Choroid plexus epithelial cell (primary cell): Measurements from ENCODE around the gene ISOC1.

Experiments
- DNase-seq: peaks from one replicate; pipeline ENCODE4 v3.0.0-alpha.2; 2010; ENCODE audit warnings: low read depth
- H3K4me3 ChIP-seq: 2 replicates; pipeline ENCODE4 v1.5.1; 2011; ENCODE audit warnings: low read depth, mild to moderate bottlenecking, control low read depth, low read length, moderate library complexity
- TF ChIP-seq, protein P1 (sequence below): conservative IDR thresholded peaks from 2 replicates; pipeline ENCODE4 v1.5.1; 2011; ENCODE audit warnings: low read depth, mild to moderate bottlenecking, control low read depth, inconsistent platforms, low read length, moderate library complexity

ISOC1 gene

DNA sequence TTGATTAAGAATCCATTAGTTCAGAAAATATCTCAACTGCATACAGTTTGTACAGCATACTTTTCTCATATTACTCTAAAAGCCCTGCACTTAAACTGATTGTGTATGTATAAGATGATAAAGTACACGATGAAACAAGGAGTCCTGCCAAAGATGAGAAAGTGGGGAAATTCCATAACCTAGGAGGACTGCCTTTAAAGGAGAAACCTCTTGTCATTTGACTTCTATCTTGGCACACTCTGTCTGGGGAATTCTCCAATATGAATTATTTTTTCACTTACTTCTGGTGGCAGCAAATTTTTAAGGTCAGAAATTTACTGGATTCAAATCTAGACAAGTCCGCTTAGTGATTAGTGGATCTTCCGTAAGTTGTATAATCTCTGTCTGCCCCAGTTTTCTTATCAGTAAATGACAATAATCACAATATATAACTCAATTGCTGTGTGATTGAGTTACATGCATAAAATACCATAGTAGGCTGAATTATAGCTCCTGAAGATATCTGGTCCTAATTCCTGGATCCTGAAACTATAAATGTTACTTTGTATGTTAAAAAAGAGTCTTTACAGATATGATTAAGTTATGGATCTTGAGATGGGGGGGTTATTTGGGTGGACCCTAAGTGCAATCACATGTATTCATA lies 17.0 kb upstream of the ISOC1 start:
- H3K4me3 ChIP-seq: no peak overlapping the region
- TF ChIP-seq, protein P1, sequence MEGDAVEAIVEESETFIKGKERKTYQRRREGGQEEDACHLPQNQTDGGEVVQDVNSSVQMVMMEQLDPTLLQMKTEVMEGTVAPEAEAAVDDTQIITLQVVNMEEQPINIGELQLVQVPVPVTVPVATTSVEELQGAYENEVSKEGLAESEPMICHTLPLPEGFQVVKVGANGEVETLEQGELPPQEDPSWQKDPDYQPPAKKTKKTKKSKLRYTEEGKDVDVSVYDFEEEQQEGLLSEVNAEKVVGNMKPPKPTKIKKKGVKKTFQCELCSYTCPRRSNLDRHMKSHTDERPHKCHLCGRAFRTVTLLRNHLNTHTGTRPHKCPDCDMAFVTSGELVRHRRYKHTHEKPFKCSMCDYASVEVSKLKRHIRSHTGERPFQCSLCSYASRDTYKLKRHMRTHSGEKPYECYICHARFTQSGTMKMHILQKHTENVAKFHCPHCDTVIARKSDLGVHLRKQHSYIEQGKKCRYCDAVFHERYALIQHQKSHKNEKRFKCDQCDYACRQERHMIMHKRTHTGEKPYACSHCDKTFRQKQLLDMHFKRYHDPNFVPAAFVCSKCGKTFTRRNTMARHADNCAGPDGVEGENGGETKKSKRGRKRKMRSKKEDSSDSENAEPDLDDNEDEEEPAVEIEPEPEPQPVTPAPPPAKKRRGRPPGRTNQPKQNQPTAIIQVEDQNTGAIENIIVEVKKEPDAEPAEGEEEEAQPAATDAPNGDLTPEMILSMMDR: no peak
- peak; percentile 20 for DNase-seq

DNA sequence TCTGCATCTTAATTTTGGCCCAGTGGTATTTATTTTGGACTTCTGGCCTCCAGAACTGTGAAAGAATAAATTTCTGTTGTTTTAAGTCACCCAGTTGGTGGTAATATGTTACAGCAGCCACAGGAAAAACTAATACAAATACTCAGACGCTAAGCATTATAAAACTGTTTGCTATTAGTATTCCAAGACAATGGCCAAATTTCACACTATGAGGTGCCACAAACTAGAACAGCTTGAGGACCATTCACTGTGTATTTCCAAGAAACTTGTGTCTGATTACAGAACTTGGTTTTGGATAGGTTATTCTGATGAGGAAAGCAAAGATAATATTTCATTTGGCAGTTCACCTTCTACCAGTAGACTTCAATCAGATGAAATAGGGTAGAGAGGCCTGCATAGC lies 16.3 kb upstream of the ISOC1 start:
- DNase-seq: no peak
- no peak overlapping the region for H3K4me3 ChIP-seq
- TF ChIP-seq, protein P1: no peak

DNA sequence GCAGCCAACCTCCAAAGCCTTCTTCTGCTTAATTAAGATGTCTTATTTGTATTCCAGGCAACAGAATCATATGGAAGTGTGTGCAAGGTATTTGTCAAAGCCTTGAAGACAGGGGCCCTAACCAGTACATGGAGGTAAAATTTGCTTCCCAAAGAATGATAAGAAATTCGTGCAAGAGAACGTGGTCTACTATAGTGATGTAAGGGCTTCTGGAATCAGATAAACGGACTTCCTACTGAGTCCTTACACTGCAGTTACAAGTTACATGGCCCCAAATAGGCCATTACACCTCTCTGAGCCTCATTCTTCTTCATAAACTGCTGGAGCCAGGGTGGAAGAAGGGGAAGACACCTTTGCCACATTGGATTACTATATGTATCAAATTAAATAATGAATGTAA lies 15.9 kb upstream of the ISOC1 start:
- TF ChIP-seq, protein P1: no peak
- no peak overlapping the region for H3K4me3 ChIP-seq
- no peak for DNase-seq

GRCh38 chr5:129079496-129079895 lies 15.1 kb upstream of the ISOC1 start:
- H3K4me3 ChIP-seq: no peak overlapping the region
- DNase-seq: no peak
- TF ChIP-seq, protein P1: no peak

GRCh38 chr5:129080766-129081165 lies 13.8 kb upstream of the ISOC1 start:
- H3K4me3 ChIP-seq: no peak overlapping the region
- TF ChIP-seq, protein P1: no peak
- DNase-seq: no peak

GRCh38 chr5:129082225-129083136 lies 12.1 kb upstream of the ISOC1 start:
- no peak for DNase-seq
- no peak overlapping the region for H3K4me3 ChIP-seq
- TF ChIP-seq, protein P1: no peak
